Aorta (tissue), 5 donors: ENCODE results near the gene YPEL1. TPM values are rescaled to one million over a fixed set of nuclear protein-coding genes. Genes with fewer than 3 reads are reported as not detected.
A peak's percentile ranks its signal among the peaks of the same experiment; 100 is the strongest.

Experiments
- ATAC-seq: fragments of 200-7000 bp; cut with Tn5 transposase; one replicate; pipeline ENCODE4 v1.9.1; 2022; ENCODE audit warnings: moderate library complexity; ENCODE audit not compliant: low FRiP score
- DNase-seq, 2 donors: peaks; one replicate each; pipeline ENCODE4 v3.0.0-alpha.2; 2020
- H3K27ac ChIP-seq, 2 donors: one replicate each; pipeline ENCODE4 v1.5.1; 2013; ENCODE audit warnings: low read length in 2 of 2, mild to moderate bottlenecking in 2 of 2, moderate library complexity in 2 of 2, control low read depth in 1 of 2, inconsistent platforms in 1 of 2, low read depth in 1 of 2
- H3K27me3 ChIP-seq, 2 donors: one replicate each; pipeline ENCODE4 v1.6.1; 2013; ENCODE audit warnings: control low read depth in 1 of 2, low read length in 1 of 2, mild to moderate bottlenecking in 1 of 2, moderate library complexity in 1 of 2; ENCODE audit not compliant: insufficient read depth in 2 of 2, control insufficient read depth in 1 of 2
- H3K36me3 ChIP-seq, 2 donors: one replicate each; pipeline ENCODE4 v1.6.1; 2013; ENCODE audit warnings: control low read depth in 1 of 2, low read length in 1 of 2, mild to moderate bottlenecking in 1 of 2; ENCODE audit not compliant: insufficient read depth in 2 of 2, control insufficient read depth in 1 of 2
- H3K4me1 ChIP-seq, 2 donors: one replicate each; pipeline ENCODE4 v1.6.1; 2013; ENCODE audit warnings: low read length in 2 of 2, control low read depth in 1 of 2, mild to moderate bottlenecking in 1 of 2, moderate library complexity in 1 of 2; ENCODE audit not compliant: insufficient read depth in 2 of 2, control insufficient read depth in 1 of 2
- H3K4me3 ChIP-seq, 2 donors: one replicate each; pipeline ENCODE4 v1.5.1; 2013; ENCODE audit warnings: low read length in 2 of 2, control low read depth in 1 of 2, mild to moderate bottlenecking in 1 of 2
- H3K9me3 ChIP-seq: one replicate; pipeline ENCODE4 v1.6.1; 2013; ENCODE audit warnings: mild to moderate bottlenecking, low read length; ENCODE audit not compliant: control insufficient read depth
- WGBS, 2 donors: extraction: QIAGEN DNeasy Blood & Tissue Kit; methylation state at CpG; one replicate each; pipeline ENCODE4 v1.1.7; 2013; 5-methylcytosine and 5-hydroxymethylcytosine counted together
- intact Hi-C, 2 donors: fragments of 100-400 bp; cut with DNase I; formaldehyde crosslinking; loops; one replicate each; pipeline versions ENCODE4 v1.14.2 to v1.15.0; 2022
- polyA plus RNA-seq, 2 donors: library from polyadenylated mRNA; stranded (reverse); fragments of 200-250 nt; gene quantifications; one replicate each; pipeline ENCODE4 v1.2.3, GENCODE V29; 2013
- total RNA-seq, 2 donors: library from RNA; stranded (reverse); fragmentation: NEBNext Ultra II Directional; extraction: Animal tissue kit (Norgen Biotek cat#: 25700); gene quantifications; one replicate each; pipeline ENCODE4 v1.2.1, GENCODE V29; 2021
- donor health status: healthy with polysubstance abuse.
- donor health status: Bipolar disorder and iron deficiency.
- donor health status: DM: no; HTN: no; CAD: no.
- donor health status: DM: no; HTN: no; CAD: no.
- donor health status: DM: yes; HTN: yes; CAD: no.

The YPEL1 gene
- total and polyA plus RNA-seq, 4 donors, result 2.0 to 9.1 (median 4.8) TPM

- no peaks in the 10 kb centered on the region for H3K9me3 ChIP-seq
- H3K4me3 ChIP-seq, result no peak overlapping the region
- ATAC-seq (no peak), DNase-seq (no peak)
- H3K4me1 ChIP-seq, result no peaks in the 10 kb centered on the region
- intact Hi-C loops, result no loop called here
- no peak overlapping the region for H3K27ac ChIP-seq
- 92 to 95% methylated on average over 11 of the region's 11 CpGs for WGBS, 2 donors
- no peaks in the 10 kb centered on the region for H3K27me3 ChIP-seq
- peaks cover 7 to 10% of the 10 kb centered on the region in 2 donors for H3K36me3 ChIP-seq
Observed at GRCh38 chr22:21765909-21766529, 30.4 kb upstream of the YPEL1 start.

- DNase-seq (peak in 1 of 2 donors; percentile 25), ATAC-seq (no peak)
- WGBS, 2 donors, result 80 to 87% methylated on average over 9 of the region's 9 CpGs
- Histone ChIP-seq H3K4me1 (no peaks in the 10 kb centered on the region), H3K4me3 (no peak overlapping the region), H3K27ac (no peak overlapping the region), H3K36me3 (peaks cover 7 to 10% of the 10 kb centered on the region in 2 donors), H3K27me3 (no peaks in the 10 kb centered on the region), H3K9me3 (no peaks in the 10 kb centered on the region)
- intact Hi-C loops, result no loop called here
Observed at GRCh38 chr22:21764038-21764804, 28.6 kb upstream of the YPEL1 start.

GRCh38 chr22:21762712-21763581 is 27.4 kb upstream of the YPEL1 start:
- intact Hi-C loops, result no loop called here
- H3K4me1 ChIP-seq, result no peaks in the 10 kb centered on the region
- ATAC-seq (no peak), DNase-seq (no peak)
- H3K9me3 ChIP-seq, result no peaks in the 10 kb centered on the region
- WGBS, 2 donors, result 59 to 61% methylated on average over 13 of the region's 13 CpGs
- no peak overlapping the region for H3K4me3 ChIP-seq
- peaks cover 7% of the 10 kb centered on the region in 2 donors for H3K36me3 ChIP-seq
- H3K27ac ChIP-seq, result no peak overlapping the region
- no peaks in the 10 kb centered on the region for H3K27me3 ChIP-seq

GRCh38 chr22:21761994-21762680 is 26.5 kb upstream of the YPEL1 start:
- Histone ChIP-seq H3K36me3 (peaks cover 5 to 7% of the 10 kb centered on the region in 2 donors), H3K27ac (no peak overlapping the region)
- peak in 1 of 2 donors; percentile 38 for DNase-seq

GRCh38 chr22:21761086-21761485 is 25.5 kb upstream of the YPEL1 start:
- peaks cover 5% of the 10 kb centered on the region in 2 donors for H3K36me3 ChIP-seq
- 87 to 94% methylated on average over 2 of the region's 2 CpGs for WGBS, 2 donors

More at GRCh38 chr22:21761994-21762680, 26.5 kb upstream of the YPEL1 start:
- Histone ChIP-seq H3K4me1 (no peaks in the 10 kb centered on the region), H3K4me3 (no peak overlapping the region), H3K27me3 (no peaks in the 10 kb centered on the region), H3K9me3 (no peaks in the 10 kb centered on the region)
- ATAC-seq, result no peak
- intact Hi-C loops, result no loop called here
- 90 to 92% methylated on average over 15 of the region's 15 CpGs for WGBS, 2 donors

GRCh38 chr22:21760640-21761039 is 25.0 kb upstream of the YPEL1 start:
- Histone ChIP-seq H3K27ac (no peak overlapping the region), H3K4me1 (no peaks in the 10 kb centered on the region), H3K27me3 (no peaks in the 10 kb centered on the region), H3K4me3 (no peak overlapping the region), H3K36me3 (peaks cover 5% of the 10 kb centered on the region in 2 donors), H3K9me3 (no peaks in the 10 kb centered on the region)
- 85 to 92% methylated on average over 2 of the region's 2 CpGs for WGBS, 2 donors
- ATAC-seq, result no peak
- DNase-seq, result no peak
- intact Hi-C loops, result no loop called here

More at GRCh38 chr22:21761086-21761485, 25.5 kb upstream of the YPEL1 start:
- Histone ChIP-seq H3K27me3 (no peaks in the 10 kb centered on the region), H3K4me3 (no peak overlapping the region), H3K4me1 (no peaks in the 10 kb centered on the region), H3K27ac (no peak overlapping the region), H3K9me3 (no peaks in the 10 kb centered on the region)
- DNase-seq, result no peak
- intact Hi-C loops, result no loop called here
- no peak for ATAC-seq

GRCh38 chr22:21759646-21760376 is 24.2 kb upstream of the YPEL1 start:
- Histone ChIP-seq H3K27ac (no peak overlapping the region), H3K9me3 (no peaks in the 10 kb centered on the region), H3K4me1 (no peaks in the 10 kb centered on the region), H3K27me3 (no peaks in the 10 kb centered on the region), H3K36me3 (peaks cover 3 to 5% of the 10 kb centered on the region in 2 donors), H3K4me3 (no peak overlapping the region)
- ATAC-seq (no peak), DNase-seq (peak in 1 of 2 donors; percentile 23)
- intact Hi-C loops, result no loop called here
- WGBS, 2 donors, result 90 to 91% methylated on average over 8 of the region's 8 CpGs

- no peak overlapping the region for H3K27ac ChIP-seq
- ATAC-seq (no peak), DNase-seq (peak in 1 of 2 donors; percentile 46)
- peaks cover 1 to 5% of the 10 kb centered on the region in 2 donors for H3K36me3 ChIP-seq
- no peaks in the 10 kb centered on the region for H3K9me3 ChIP-seq
- H3K4me1 ChIP-seq, result no peaks in the 10 kb centered on the region
- H3K4me3 ChIP-seq, result no peak overlapping the region
- intact Hi-C loops, result no loop called here
- H3K27me3 ChIP-seq, result no peaks in the 10 kb centered on the region
- 76 to 77% methylated on average over 4 of the region's 4 CpGs for WGBS, 2 donors
Observed at GRCh38 chr22:21759093-21759492, 23.5 kb upstream of the YPEL1 start.
